GM18511 (cell line): Measurements from ENCODE around the gene DENND2C.

Experiments
- ATAC-seq: cut with Tn5 transposase; IDR thresholded peaks from one replicate; pipeline ENCODE4 v1.9.1; 2021; ENCODE audit warnings: mild to moderate bottlenecking, moderate library complexity; ENCODE audit not compliant: unreplicated experiment

The DENND2C gene

GRCh38 chr1:114669562-114670082, at the start of gene DENND2C:
Gene DENND2C, minus strand, starts transcription at chr1:114670049. Its CDS starts 44,065 bp downstream, at chr1:114625984.
- peak; percentile 75 for ATAC-seq

GRCh38 chr1:114719424-114719787, 49.6 kb upstream of the DENND2C start:
- ATAC-seq: no peak

GRCh38 chr1:114718661-114719423, 49.0 kb upstream of the DENND2C start:
- no peak for ATAC-seq

- ATAC-seq: peak; percentile 94
These were observed 46.7 kb upstream of the DENND2C start, which contains the start of gene NRAS for GRCh38 chr1:114716304-114717170. Gene NRAS, minus strand, starts transcription at chr1:114716771. Its CDS starts 611 bp downstream, at chr1:114716160.

- ATAC-seq: no peak
These were observed 46.1 kb upstream of the DENND2C start for GRCh38 chr1:114715952-114716303.

GRCh38 chr1:114712977-114713376, 43.1 kb upstream of the DENND2C start:
- ATAC-seq: no peak

GRCh38 chr1:114710360-114710759, 40.5 kb upstream of the DENND2C start:
- ATAC-seq: no peak

GRCh38 chr1:114707604-114708003, 37.8 kb upstream of the DENND2C start:
- no peak for ATAC-seq

- ATAC-seq: peak; percentile 68
These were observed 33.4 kb upstream of the DENND2C start for GRCh38 chr1:114703242-114703641.

- ATAC-seq: peak; percentile 75
These were observed 32.9 kb upstream of the DENND2C start for GRCh38 chr1:114702737-114703136.

GRCh38 chr1:114701931-114702330, 32.1 kb upstream of the DENND2C start:
- ATAC-seq: no peak

GRCh38 chr1:114700036-114700600, 30.3 kb upstream of the DENND2C start:
- no peak for ATAC-seq

- ATAC-seq: no peak
These were observed 27.0 kb upstream of the DENND2C start for GRCh38 chr1:114696810-114697209.

- no peak for ATAC-seq
These were observed 25.7 kb upstream of the DENND2C start, which contains the start of gene AMPD1 for GRCh38 chr1:114695430-114696058. Gene AMPD1, minus strand, starts transcription at chr1:114695546. Its CDS starts 75 bp downstream, at chr1:114695471.

- no peak for ATAC-seq
These were observed 24.9 kb upstream of the DENND2C start for GRCh38 chr1:114694540-114695310.

- ATAC-seq: no peak
These were observed 23.1 kb upstream of the DENND2C start for GRCh38 chr1:114692947-114693346.

- no peak for ATAC-seq
These were observed 21.2 kb upstream of the DENND2C start for GRCh38 chr1:114691061-114691460.

- ATAC-seq: no peak
These were observed 20.3 kb upstream of the DENND2C start for GRCh38 chr1:114690148-114690547.

- no peak for ATAC-seq
These were observed 18.7 kb upstream of the DENND2C start for GRCh38 chr1:114688526-114688925.

GRCh38 chr1:114685851-114686250, 16.0 kb upstream of the DENND2C start:
- ATAC-seq: no peak
